GM19328 (cell line): ENCODE results near the gene ADARB2.
"Not testable (repeated sequence)": the region's sequence is repeated elsewhere in the genome, so short reads cannot be mapped to it uniquely, and the experiment has no call there.

ENCODE experiments used
- ATAC-seq: cut with Tn5 transposase; IDR thresholded peaks from one replicate; pipeline ENCODE4 v1.9.1; 2021; ENCODE audit warnings: mild to moderate bottlenecking, moderate library complexity; ENCODE audit not compliant: unreplicated experiment

The ADARB2 gene

GRCh38 chr10:1737222-1738061 is at the start of gene ADARB2:
Gene ADARB2 (minus strand): TSS chr10:1737525.
- peak; percentile 67 for ATAC-seq

GRCh38 chr10:1785835-1786234 is 48.5 kb upstream of the ADARB2 start:
- no peak for ATAC-seq

DNA sequence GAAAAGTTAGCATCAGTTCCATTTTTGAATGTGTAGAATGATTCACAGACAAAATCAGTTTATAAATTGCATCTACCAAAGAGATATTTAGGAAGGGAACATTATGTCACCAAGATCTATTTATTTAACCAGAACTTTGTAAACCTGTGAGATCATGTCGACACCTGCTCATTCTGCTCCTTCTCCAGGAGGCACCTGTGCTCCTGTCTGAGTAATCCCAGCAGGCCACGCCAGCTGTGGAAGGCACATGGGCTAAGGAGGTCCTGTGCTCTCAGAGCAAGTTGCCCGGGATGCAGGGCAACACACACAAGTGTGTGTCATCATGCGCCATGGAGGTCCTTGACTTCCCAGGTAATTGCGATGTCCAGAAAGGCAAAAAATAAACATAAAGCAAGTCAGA is 45.5 kb upstream of the ADARB2 start:
- ATAC-seq = no peak

GRCh38 chr10:1779796-1780195 is 42.5 kb upstream of the ADARB2 start:
- no peak for ATAC-seq

- no peak for ATAC-seq
Observed at GRCh38 chr10:1778375-1778969, 41.1 kb upstream of the ADARB2 start.

DNA sequence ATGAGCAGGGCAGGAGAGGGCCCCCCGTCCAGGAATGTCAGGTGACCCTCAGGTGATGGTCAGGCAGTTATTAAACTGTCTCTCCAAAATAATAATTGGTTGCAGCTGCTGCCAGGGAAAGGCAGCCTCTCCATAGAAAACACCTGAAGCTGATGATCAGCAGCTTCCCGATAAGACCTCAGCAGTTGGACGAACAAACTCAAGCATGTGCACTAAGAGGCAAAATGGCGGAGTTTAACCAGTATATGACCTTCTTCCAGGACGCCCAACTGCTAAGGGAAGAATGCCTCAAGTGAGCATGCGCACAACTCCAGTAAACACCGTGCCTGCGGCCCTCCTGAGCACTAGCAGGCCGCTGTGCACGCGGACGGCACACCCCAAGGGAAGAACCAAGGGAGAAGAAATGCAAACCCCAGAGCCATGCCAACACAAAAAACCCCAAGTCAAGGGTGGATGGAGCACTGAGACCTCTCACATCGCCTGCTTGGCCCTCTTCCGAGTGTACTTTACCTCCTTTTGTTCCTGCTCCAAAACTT is 38.9 kb upstream of the ADARB2 start:
- no peak for ATAC-seq

GRCh38 chr10:1774796-1775195 is 37.5 kb upstream of the ADARB2 start:
- no peak for ATAC-seq

DNA sequence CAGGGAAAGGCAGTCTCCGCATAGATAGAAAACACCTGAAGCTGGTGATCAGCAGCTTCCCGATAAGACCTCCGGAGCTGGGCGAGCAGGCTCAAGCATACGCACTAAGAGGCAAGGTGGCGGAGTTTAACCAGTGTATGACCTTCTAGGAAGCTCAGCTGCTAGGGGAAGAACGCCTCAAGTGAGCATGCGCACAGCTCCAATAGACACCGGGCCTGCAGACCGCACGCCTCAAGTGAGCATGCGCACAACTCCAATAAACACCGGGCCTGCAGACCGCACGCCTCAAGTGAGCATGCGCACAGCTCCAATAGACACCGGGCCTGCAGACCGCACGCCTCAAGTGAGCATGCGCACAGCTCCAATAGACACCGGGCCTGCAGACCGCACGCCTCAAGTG is 35.9 kb upstream of the ADARB2 start:
- not testable (repeated sequence) for ATAC-seq

GRCh38 chr10:1766049-1766448 is 28.7 kb upstream of the ADARB2 start:
- no peak for ATAC-seq

GRCh38 chr10:1762076-1762475 is 24.8 kb upstream of the ADARB2 start:
- no peak for ATAC-seq

GRCh38 chr10:1754506-1755153 is 17.3 kb upstream of the ADARB2 start:
- ATAC-seq = no peak

GRCh38 chr10:1752153-1752552 is 14.8 kb upstream of the ADARB2 start:
- ATAC-seq = no peak

DNA sequence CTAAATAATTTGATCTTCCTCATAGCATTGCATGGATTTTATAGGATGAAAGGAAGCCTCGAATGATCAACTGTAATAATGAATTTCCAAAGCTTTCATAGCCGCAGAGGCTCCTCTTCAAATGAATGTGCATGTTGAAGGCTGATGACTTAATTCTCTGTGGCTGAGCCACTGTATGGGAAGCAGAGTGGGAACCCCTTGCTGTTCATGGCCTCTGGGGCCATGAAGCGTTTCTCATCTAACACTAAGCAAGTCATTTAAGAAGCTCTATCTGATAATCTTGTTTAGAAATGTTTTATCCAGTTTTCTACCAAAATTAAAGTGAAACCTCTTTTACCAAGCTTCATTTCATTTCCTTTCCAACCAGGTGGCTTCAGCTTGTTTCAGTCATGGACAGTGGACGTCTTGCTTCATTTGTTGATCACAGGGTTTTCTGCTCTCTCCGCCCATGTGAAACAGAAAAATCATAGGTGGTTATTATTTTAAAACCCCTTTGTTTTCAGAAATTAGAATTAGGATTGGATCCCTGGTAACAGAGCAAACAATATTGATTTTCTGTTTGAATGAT is 10.3 kb upstream of the ADARB2 start:
- no peak for ATAC-seq

DNA sequence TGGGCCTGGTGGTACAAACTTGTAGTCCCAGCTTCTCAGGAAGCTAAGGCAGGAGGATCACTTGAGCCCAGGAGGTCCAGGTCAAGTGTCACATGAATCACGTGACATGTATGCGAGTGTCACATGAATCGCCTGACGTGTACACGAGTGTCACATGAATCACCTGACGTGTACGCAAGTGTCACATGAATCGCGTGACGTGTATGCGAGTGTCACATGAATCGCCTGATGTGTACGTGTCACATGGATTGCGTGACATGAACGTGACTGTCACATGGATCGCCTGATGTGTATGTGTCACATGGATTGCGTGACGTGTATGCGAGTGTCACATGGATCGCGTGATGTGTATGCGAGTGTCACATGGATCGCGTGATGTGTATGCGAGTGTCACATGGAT is 9.5 kb upstream of the ADARB2 start:
- ATAC-seq = no peak

GRCh38 chr10:1745780-1746456 is 8.6 kb upstream of the ADARB2 start:
- ATAC-seq = no peak

DNA sequence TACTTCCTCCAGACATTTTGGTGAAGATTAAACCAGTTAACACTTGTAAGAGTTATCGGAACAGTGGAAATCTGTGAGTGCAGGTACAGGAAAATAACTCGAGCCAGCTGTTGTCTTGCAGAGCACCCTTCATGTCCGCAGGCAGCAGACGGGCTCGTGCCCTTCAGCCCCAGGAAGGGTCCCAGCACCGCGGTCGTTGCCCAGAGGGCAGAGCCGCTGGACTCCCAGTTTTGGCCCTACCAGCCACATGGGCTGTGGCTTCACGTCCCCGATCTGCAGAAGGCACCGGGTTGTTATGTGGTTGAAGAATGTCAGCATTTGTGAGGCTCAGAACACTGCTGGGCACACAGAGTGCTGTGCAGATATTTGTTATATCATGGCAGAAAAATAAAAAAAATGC is 7.2 kb upstream of the ADARB2 start:
- no peak for ATAC-seq

GRCh38 chr10:1743141-1743540 is 5.8 kb upstream of the ADARB2 start:
- no peak for ATAC-seq

GRCh38 chr10:1741450-1741849 is 4.1 kb upstream of the ADARB2 start:
- ATAC-seq = no peak

- ATAC-seq = no peak
Observed at GRCh38 chr10:1739751-1740150, 2.4 kb upstream of the ADARB2 start.

DNA sequence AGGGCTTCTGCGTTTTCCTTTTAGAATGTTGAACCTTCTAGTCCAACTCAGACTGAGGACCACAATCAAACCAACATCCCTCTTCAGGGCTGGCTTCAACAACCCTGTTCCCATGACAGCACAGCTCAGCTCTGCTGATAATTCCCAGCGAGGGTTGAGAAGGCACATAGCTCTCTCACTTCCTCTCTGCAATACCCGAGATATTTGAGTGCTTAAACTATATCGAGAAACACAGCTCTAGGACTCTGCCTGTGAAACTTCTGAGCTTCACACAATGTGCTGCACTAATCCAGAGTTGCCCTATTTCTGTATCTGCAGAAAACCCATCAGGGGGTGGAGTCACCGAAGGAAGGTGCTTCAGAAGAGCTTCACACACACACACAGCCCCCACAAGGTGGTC is 1.6 kb upstream of the ADARB2 start:
- ATAC-seq = no peak

GRCh38 chr10:1736972-1737221 is 428 bp downstream of the ADARB2 start:
- peak; percentile 9 for ATAC-seq
